Measurements from ENCODE around the gene ADORA2A. TPM values are rescaled to one million over a fixed set of nuclear protein-coding genes. Genes with fewer than 3 reads are reported as not detected.

ADORA2A gene
- polyA plus RNA-seq, 2 of the 4 experiments (the other 2 are of a cell fraction) = 0.48 to 1.8 TPM

DNA sequence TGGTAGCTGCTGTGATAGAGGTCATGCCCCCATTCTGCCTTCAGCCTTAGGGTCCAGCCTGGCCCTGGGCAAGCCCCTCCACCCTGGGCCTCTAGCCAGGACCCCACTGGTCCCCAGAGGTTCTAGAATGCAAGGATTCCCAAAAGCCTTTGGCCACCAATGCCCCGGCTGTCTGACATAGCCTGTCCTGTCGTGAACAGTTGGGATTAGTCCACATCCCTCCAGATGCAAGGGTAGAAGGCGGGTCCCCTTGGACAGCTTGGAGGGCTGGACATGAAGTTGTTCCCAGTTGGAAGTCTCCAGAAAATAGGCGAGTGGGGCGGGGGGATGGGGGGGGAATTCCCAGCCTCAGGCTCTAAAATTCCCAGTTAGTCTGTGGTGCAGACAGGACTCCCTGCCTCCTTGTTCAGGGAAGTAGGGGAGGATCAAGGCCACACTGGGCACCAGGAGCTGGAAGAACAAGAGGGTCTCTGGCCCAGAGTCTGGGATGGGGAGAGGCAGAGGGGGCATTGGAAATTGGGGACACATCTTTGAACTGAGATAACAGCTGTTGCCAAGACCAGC lies 5.2 kb upstream of the ADORA2A start (continued):
- TF ChIP-seq CHD4 (IDR thresholded peaks at IDR 0.05; ENCODE audit: borderline replicate concordance) = no peak

DNA sequence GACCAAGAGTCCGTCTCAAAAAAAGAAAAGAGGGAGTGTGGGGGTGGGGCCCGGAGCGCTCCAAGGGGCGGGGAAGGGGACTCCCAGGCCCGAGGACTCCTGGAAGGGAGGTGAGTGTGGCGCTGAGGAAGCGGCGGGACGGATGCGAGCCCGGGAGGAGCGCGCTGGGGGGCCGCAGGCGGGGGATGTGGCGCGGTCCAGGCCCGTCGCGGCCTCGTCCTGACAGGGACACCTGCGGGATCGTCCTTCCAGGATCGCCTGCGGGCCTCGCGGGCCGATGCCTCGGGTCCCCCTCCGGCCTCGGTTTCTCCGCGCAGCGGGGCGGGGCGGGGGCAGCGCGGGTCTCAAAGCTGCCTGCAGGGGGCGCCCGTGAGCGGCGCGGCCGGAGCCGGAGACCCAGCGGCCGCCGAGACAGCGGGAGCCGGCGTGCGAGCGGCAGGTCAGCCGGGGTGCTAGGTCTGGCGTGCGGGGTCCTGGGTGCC lies 3.8 kb upstream of the ADORA2A start:
- H3K4me2 ChIP-seq = peak overlapping the region; percentile 95
- ATAC-seq (peak; percentile 57 to 72), FAIRE-seq (no peak), DNase-seq (ENCODE audit: low read depth in 1 of 2, low spot score in 1 of 2) (peak; percentile 21 to 57)
- H3K4me1 ChIP-seq = no peaks in the 10 kb centered on the region
- H3K27ac ChIP-seq = peak overlapping the region; percentile 56 to 92; a peak in 4 of 6 replicates
- H3K4me3 ChIP-seq = peak overlapping the region; percentile 62
- 25% methylated on average over 17 of the region's 56 CpGs for WGBS (ENCODE audit: missing lambda C conversion rate)
- H3K9me3 ChIP-seq = no peaks in the 10 kb centered on the region
- CTCF ChIA-PET = interaction anchor here (1.0 to 3.8 kb wide), 18 partner anchors 9 to 116 kb away, joined by 3 to 16 read pairs (median 4); no protein-coding TSS in a partner anchor
- POLR2A ChIA-PET = no interaction called here
- TF ChIP-seq JUN (IDR thresholded peaks at IDR 0.05) = 0 out of 5 replicates have a peak, but pooled peaks of 1 of the 2 experiments have one; percentile 15
- no peak for TF ChIP-seq RNF2 (IDR thresholded peaks at IDR 0.05; ENCODE audit: borderline replicate concordance, low read depth)
- no peak for TF ChIP-seq ZNF302 (CRISPR knock-in tag; IDR thresholded peaks at IDR 0.05)
- no peak for TF ChIP-seq BCL3 (IDR thresholded peaks at IDR 0.05)
- TF ChIP-seq CHD2 (IDR thresholded peaks at IDR 0.05; ENCODE audit: low read length, partially characterized antibody) = no peak
- TF ChIP-seq SMC3 (IDR thresholded peaks at IDR 0.05) = peak; percentile 84
- peak; percentile 73 for TF ChIP-seq CTCF (IDR thresholded peaks at IDR 0.05)
- TF ChIP-seq RAD21 (conservative IDR thresholded peaks at IDR 0.05 in 1 of 2, IDR thresholded peaks at IDR 0.05 in 1 of 2) = peak; percentile 37 to 77; a peak in 4 of 5 replicates

GRCh38 chr22:24424001-24424900 lies 3.1 kb upstream of the ADORA2A start:
- H3K27ac ChIP-seq = peak overlapping the region; percentile 56 to 92; a peak in 4 of 6 replicates
- H3K4me3 ChIP-seq = peak overlapping the region; percentile 62
- DNase-seq (ENCODE audit: low read depth in 1 of 2, low spot score in 1 of 2) = no peak
- H3K4me1 ChIP-seq = no peaks in the 10 kb centered on the region
- peak; percentile 10 to 29; a peak in 3 of 6 replicates for ATAC-seq
- no peak for TF ChIP-seq EHF (CRISPR knock-in tag; IDR thresholded peaks at IDR 0.05)
- TF ChIP-seq JUNB (IDR thresholded peaks at IDR 0.05) = no peak
- no peak for TF ChIP-seq CHD2 (IDR thresholded peaks at IDR 0.05; ENCODE audit: low read length, partially characterized antibody)
- no peak for TF ChIP-seq HOXB5 (CRISPR knock-in tag; IDR thresholded peaks at IDR 0.05)
- TF ChIP-seq FOXS1 (CRISPR knock-in tag; IDR thresholded peaks at IDR 0.05) = no peak
- TF ChIP-seq ZSCAN20 (CRISPR knock-in tag; IDR thresholded peaks at IDR 0.05) = no peak
- no peak for TF ChIP-seq ZNF302 (CRISPR knock-in tag; IDR thresholded peaks at IDR 0.05)
- 92% methylated on average over 15 of the region's 105 CpGs for WGBS (ENCODE audit: missing lambda C conversion rate)
- H3K4me2 ChIP-seq = peak overlapping the region; percentile 95
- POLR2A ChIA-PET = no interaction called here
- no peaks in the 10 kb centered on the region for H3K9me3 ChIP-seq
- CTCF ChIA-PET = interaction anchor here (1.0 to 3.8 kb wide), 15 partner anchors 8 to 116 kb away, joined by 3 to 16 read pairs (median 4); no protein-coding TSS in a partner anchor
- no peak for FAIRE-seq

Measured in A549 (cell line).